ENCODE measurements around the gene WFDC8.
A peak's percentile ranks its signal among the peaks of the same experiment; 100 is the strongest.

Gene WFDC8

DNA sequence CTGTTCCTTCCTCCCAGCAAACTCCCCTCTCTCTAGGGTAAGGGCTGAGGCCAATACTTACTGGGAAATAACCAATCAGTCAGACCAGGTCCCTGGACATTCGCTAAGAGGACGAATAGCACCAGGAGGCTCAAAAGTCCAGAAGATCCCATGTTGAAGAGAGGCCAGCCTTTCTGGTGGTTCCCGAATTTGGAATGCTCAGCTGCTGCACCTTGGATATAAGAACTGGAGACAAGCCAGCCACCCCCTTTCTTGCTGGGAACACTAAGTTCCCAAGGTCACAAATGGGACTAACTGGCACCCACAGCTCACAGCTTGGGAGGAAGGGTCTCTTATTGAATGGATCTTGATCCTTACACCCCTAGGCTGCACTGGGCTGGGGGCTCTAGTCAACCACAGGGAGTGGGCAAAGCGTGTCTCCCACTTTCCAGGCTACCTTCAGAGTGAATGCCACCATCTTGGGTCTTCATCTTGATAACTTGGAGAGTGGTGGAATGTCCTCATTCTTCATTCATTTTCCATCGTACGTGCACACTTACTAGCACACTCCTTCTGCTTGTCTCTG lies 31.8 kb downstream of the WFDC8 start, which contains the start of gene EPPIN:
Gene EPPIN, minus strand, starts transcription at position 196 of the 565 bp plus-strand sequence. Its CDS starts 44 bp downstream, at position 152.
- DNase-seq: no peak

DNA sequence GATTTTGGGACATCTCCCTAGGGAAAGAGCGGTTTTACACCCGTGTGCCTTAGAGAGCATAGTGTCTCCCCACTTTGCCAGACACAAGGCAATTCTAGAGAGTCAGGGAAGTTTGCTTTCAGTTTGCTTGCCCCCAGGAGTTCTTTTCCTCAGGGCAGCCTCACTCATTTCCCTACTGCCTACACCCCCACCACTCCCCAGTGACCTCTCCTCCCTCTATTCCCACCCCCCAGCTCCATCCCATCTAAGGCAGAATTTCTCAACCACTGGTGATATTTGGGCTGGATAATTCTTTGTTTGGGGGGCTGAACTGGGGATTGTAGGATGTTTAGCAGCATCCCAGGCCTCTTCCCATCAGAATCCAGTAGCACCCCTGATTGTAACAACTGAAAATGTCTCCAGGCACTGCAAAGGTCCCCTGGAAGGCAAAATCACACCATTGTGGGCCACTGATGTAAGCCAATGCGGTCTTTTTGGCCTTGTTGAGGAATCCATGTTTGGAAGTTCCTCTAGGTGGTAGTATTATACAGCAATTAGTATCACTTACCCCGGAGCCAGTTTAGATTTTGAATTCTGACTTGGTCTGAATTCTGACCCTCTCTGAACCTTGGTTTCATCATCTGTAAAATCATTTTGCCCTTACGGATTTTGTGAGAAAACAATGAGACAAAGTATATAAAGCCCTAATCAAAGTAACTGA lies 33.2 kb downstream of the WFDC8 start:
- DNase-seq: peak; percentile 4

DNA sequence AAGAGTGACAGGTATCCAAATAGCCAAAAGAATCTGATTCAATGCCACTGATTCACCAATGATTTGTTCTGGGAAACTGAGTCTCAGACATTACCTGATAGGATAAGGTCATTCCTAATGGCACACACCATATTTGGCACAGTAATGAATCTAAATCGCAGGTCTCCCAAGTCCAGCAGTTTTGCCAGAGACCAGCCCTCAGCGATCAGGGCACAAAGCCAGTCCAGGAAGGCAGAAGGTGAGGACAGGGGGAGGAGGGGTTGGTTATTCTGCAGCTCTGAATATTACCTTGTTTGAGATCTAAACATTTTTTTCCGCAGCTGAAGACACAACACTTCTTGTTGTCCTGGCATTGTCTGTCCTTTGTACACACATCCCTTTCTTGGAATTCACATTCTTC lies 33.7 kb downstream of the WFDC8 start:
- DNase-seq: no peak

DNA sequence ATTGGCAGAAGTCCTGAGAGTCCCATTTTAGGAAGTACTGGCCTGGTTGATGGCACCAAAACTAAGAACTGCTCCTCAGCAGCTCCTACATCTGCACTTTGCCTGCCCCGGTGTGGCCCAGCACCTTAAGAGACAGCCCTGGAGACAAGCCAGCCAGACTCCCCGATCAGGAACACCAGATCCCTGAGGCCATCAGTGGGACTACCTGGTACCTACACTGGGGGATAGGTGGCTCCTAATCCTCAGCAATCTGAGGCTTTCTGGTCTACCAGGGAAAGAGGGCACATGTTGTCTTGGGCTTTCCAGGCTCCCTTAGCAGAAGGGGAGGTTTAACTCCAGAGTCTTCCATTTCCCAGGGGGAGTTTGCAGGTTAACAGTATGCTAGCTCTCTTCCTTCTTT lies 39.7 kb downstream of the WFDC8 start, which contains the start of gene WFDC6:
Gene WFDC6, minus strand, starts transcription at position 101 of the 400 bp plus-strand sequence. Its CDS starts 75 bp downstream, at position 26.
- DNase-seq: no peak

DNA sequence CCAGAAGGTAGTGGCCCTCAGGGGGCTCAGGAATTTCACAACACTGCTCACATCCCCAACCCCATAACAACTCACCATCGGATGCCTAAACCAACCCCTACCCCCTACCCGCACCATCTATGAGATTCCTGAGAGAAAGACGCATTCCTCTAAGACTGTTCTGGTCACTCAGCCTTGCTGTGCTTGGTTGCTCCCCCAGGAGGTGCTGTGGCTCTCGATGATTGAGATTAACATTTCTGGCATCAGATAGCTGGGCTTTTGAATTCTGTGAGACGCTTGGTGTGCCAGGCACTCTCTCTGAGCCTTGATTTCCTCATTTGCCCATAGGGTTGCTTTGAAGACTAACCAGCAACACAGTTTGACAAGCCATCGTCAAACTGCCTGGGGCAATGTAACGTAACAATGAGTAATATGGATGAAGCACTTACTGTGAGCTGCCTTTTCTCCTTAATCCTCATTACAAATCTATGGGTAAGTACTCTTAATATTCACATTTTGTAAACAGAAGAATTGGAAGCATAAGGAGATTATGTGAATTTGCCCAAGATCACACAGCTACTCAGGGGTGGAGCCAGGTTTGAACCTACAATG lies 40.8 kb downstream of the WFDC8 start:
- no peak for DNase-seq

DNA sequence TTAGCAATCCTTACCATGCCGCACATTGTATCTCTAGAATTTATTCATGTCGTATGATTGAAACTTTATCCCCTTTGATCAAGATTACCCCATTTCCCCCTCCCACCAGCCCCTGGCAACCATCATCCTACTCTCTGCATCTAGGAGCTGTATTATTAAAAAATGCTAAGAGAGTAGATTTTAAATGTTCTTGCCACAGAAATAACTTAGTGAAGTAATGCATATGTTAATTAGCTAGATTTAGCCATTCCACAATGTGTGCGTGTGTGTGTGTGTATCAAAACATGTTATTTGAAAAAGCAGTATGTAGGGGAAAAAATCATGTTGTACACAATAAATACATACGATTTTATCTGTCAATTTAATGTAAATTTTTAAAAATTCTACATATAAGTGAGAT lies 51.8 kb downstream of the WFDC8 start:
- DNase-seq: no peak

DNA sequence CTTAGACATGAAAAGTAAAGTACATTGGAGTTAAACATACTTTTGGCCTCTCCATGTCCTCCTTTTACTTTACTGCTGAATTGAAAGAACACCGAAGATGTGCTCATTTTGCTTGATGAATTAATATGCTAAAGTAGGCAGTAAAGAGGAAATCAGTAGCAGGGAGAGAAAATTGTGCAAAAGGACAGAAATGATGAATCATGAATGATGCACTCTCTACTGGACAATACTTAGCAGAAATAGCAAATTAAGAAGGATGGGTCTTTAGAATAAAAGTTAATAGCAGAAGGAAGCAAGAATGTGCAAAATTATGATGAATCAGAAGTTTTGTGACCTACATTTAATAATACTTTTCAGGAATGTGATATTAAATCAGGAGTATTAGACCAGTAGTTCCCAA lies 55.3 kb downstream of the WFDC8 start:
- no peak for DNase-seq

DNA sequence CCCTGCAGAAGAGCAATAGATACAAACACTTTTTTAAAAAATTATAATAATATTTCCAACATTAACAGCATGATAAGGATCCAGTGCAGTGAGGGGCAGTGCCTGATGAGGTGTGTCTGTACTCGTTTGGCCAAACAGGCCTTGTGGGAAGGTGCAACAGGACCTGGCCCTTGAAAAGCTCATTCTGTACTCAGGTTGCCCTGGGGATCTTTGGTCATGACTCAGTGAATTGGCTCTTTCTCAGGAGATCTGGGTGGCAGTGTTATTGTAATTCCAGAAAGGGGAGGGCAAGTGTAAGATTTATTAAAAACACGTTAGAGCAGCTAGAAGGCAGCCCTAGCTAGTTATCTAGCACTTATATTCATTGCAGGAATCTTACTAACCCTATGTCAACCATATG lies 60.8 kb downstream of the WFDC8 start:
- DNase-seq: no peak

DNA sequence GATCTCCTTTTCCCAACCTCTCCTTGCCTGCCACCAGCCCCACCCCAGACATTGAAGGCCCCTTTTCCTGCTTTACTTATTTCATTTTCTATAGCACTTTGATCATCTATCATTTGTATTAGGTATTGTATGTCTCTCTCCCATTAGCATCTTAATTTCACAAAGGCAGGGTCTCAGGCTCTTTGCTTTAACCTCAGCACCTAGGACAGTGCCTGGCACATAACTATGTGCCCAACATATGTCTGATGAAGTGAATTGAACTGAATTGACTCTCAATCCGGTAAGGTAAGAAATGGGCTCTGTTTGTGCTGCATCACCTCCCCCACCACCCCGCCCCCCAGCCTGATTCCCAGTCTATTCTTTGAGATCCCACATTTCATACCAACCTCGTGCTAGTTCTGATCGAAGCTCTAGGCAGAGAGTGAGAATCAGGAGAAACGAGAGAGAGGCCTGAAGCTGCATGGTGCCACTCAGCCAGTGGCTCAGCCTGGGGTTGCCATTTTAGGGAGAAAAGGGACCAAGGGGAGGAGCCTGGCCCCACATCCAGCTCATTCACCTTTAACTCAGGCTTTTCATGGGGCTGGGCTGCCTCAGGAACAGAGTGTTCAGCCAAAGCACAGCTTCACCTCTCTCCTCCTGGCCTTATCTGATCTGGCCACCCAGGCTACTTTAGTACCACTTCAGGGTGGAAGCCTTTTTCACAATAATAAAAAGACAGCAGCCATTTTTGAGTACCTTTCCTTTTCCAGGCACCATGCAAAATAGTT lies 63.8 kb downstream of the WFDC8 start, which contains the start of gene SPINT3:
Gene SPINT3, minus strand, starts transcription at position 476 of the 767 bp plus-strand sequence. Its CDS starts 14 bp downstream, at position 462.
- DNase-seq: no peak

DNA sequence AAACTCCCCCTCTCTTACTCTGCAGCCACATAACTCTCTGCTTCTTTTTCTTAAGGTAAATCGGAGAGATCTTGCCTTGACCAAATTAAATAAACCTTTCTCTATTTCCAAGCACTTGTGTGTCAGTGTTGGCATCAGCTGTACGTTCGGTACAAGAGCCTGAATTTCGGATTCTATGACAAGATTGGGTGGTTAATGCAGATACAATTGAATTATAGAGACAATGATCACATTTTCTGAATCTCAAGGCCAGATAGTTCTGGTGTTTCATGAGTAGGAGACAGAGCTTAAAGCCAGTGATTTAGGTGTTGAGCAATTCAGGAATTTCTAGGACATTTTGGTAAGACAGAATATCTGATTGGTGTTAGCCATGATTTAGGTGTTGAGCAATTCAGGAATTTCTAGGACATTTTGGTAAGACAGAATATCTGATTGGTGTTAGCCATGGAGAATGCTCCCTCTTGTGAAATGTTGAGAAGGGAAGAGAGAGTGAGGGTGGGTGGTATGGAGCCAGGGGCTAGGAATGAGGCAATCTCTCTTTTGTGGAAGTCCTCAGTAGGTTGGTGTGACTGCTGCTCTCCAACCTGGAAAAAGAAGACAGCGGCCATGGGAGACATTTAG lies 68.7 kb downstream of the WFDC8 start:
- DNase-seq: no peak

DNA sequence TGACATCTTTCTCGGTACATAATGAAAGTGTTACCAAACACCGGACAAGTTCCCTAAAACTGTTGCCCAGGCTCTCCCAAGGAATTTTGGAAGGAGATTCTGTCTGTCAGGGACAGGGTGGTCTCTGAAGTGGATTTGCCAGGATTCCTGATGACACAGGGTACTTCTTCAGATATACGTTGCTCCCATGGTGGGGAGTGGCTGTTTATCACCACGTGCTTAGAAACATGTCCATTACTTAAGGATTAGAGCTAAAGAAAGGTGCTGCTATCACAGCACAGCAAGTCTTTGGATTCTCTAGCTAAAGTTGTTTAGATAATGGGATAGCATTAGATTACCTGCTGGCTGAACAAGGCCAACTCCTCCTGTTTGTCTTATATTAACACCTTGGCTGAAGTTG lies 70.0 kb downstream of the WFDC8 start:
- DNase-seq: no peak

DNA sequence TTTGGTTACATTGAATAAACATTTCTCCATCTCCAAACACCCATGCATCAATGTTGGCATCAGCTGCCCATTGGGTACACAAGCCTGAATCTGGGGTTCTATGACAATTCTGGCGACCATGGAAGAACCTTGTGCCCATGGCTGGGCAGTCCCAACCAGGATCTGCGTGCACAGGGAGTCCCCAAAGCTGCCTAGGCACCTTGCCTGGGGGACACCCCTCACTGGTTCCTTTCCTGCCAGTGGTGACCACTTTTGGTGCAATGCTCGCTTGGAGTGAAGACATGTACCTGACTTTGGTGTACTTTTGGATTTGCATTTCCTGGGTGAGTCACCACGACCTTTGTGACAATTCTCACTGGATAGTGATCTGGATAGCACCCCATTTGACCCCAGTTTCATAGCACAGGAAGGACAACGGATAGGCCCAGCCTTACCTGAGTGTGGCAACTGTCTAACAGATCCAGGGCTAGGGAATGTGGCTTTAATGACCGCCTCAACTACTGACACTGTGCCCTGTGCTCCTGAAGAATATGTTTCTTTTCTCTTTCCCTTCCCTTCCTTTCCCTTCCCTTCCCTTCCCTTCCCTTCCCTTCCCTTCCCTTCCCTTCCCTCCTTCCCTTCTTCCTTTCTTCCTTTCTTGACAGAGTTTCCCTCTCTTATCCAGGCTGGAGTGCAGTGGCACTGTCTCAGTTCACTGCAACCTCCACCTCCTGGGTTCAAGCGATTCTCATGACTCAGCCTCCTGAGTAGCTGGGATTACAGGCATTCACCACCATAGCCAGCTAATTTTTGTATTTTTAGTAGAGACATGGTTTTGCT lies 70.8 kb downstream of the WFDC8 start:
- DNase-seq: no peak

DNA sequence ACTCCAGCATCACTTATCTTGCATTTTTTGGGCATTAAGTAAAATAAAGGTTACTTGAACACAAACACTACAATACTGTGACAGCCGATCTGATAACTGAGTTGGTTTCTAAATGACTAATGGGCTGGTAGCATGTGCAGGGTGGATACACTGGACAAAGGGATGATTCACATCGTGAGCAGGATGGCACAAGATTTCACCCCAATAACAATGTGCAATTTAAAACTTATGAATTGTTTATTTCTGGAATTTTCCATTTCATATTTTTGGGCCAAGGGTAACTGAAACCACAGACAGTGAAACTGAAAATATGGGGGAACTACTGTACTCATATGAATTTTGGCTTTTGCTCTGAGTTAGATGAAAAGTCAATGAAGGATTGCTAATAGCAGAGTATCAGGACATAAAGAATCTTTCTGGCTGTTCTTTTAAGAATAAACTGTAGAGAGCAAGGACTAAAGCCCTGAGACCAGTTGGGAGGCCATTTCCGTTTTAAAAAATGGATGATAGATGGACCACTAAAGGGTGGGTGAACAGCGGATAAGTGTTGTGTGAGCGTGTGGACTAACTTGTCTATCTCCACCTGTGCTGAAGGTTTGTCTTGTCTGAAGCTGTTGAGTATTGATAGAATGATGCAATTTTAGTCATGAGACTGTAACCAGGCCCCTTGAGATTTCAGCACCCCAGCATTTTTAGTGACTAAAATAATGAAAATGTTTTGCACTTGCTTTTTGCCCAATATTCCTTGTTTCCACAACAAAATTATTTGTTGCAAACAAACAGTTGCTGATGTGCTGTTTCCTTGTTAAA lies 71.9 kb downstream of the WFDC8 start:
- DNase-seq: no peak

DNA sequence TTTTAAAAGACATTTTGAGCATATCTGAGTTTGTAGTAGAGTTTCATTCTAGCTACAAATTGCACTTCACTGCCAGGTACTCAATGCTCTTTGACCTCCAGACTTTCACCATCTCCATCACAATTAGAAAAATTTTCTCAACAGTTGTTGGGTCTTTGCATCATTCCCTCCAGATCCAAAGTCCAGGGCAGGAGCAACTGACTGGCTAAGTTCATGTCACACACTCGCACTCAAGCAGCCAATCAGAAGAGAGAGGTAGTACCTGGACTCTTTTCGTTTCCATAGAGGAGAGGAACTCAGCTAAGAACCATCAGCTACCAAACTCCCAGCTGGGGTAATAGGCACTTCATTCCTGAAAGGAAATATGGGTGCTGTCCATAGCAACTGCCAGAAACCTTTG lies 72.7 kb downstream of the WFDC8 start:
- DNase-seq: no peak

DNA sequence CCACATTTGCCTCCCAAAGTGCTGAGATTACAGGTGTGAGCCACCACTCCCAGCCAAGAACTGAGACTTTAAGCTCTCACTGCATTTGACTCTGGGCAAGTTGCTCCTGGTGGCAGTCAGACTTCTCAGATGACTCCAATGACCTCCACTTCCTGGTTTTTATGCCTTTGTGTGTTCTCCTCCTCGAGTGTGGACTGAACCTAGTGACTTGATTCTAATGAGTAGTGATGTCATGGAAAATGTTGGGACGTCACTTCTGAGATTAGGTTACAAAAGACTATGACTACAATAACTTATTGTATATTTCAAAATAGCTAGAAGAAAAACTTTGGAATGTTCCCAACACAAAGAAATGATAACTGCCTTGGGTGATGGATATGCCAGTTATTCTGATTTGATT lies 75.7 kb downstream of the WFDC8 start:
- no peak for DNase-seq

DNA sequence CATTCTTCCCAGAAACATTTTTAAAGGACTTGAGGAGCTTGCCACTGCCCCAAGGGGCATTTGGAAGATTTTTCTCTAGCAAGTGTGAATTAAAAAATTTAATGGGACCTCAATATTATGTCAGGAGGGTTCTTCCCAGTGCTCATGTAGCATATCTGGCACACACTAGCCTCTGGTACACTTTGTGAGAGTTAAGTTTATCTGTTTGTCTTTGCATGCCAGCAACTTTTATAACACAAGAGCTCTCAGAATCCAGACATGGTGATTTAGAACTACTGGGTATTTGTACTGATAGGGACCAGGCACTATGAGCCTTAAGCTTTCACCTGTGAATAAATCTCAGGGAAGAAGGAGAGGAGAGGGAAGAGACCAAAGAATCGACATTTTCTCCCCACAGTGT lies 76.5 kb downstream of the WFDC8 start:
- no peak for DNase-seq
